Body of pancreas (tissue), 4 donors: ENCODE data around the gene LDLRAD4. TPM values are rescaled to one million over a fixed set of nuclear protein-coding genes. Genes with fewer than 3 reads are reported as not detected.

Experiments
- ATAC-seq: fragments of 150-250 bp; one replicate; pipeline ENCODE4 v1.9.1; 2016
- DNase-seq, 4 donors: peaks; one replicate each; pipeline ENCODE4 v3.0.0-alpha.2; 2019
- H3K27ac ChIP-seq, 4 donors: fragments of 200-600 bp; sonication (generic); 1 replicate in 3 of 4; 2 replicates in 1 of 4; pipeline versions ENCODE4 v1.5.1 to v1.6.1; 2016 to 2019; ENCODE audit warnings: mild to moderate bottlenecking in 1 of 4, mixed read lengths in 1 of 4, moderate library complexity in 1 of 4
- H3K27me3 ChIP-seq, 2 donors: fragments of 200-600 bp; sonication (generic); one replicate each; pipeline ENCODE4 v1.6.0; 2016; ENCODE audit warnings: mild to moderate bottlenecking in 1 of 2
- H3K36me3 ChIP-seq, 2 donors: fragments of 200-600 bp; sonication (generic); replicated peaks in 1 of 2; 2 replicates each; pipeline ENCODE4 v1.5.1; 2016; ENCODE audit warnings: low read depth in 2 of 2; ENCODE audit not compliant: insufficient read depth in 1 of 2
- H3K4me1 ChIP-seq: fragments of 200-600 bp; sonication (generic); one replicate; pipeline ENCODE4 v1.6.0; 2016
- H3K4me3 ChIP-seq, 2 donors: fragments of 200-600 bp; sonication (generic); 1 replicate in 1 of 2; 2 replicates in 1 of 2; pipeline ENCODE4 v1.5.1; 2016 to 2019
- H3K9me3 ChIP-seq, 3 donors: fragments of 200-600 bp; sonication (generic); 1 replicate in 2 of 3; 2 replicates in 1 of 3; pipeline ENCODE4 v1.5.1; 2016
- POLR2A ChIP-seq, 3 donors: fragments of 450-650 bp; IDR thresholded peaks; one replicate each; pipeline ENCODE4 v1.6.1; 2016; ENCODE audit warnings: antibody characterized with exemption in 3 of 3, mild to moderate bottlenecking in 2 of 3
- WGBS, 2 donors: methylation state at CpG; one replicate each; pipeline ENCODE4 v1.1.5; 2017; 5-methylcytosine and 5-hydroxymethylcytosine counted together
- intact Hi-C: fragments of 100-400 bp; cut with DNase I; formaldehyde crosslinking; loops from one replicate; pipeline ENCODE4 v1.15.1; 2023
- total RNA-seq, 2 donors: library from RNA; depleted of rRNA; stranded (reverse); fragments of >200 nt; gene quantifications; one replicate each; pipeline ENCODE4 v1.1.0, GENCODE V29; 2016
- TF ChIP-seq, protein P1 (sequence below), 7 experiments: fragments of 450-650 bp in 4 of 7; fragments of 200-600 bp in 3 of 7; sonication (generic) in 3 of 7; IDR thresholded peaks; one replicate each; pipeline ENCODE4 v1.5.1; 2016 to 2019; ENCODE audit warnings: antibody characterized with exemption in 7 of 7

LDLRAD4 gene
- total RNA-seq, 2 donors from 2014 or later: 8.6 to 35.9 TPM

DNA sequence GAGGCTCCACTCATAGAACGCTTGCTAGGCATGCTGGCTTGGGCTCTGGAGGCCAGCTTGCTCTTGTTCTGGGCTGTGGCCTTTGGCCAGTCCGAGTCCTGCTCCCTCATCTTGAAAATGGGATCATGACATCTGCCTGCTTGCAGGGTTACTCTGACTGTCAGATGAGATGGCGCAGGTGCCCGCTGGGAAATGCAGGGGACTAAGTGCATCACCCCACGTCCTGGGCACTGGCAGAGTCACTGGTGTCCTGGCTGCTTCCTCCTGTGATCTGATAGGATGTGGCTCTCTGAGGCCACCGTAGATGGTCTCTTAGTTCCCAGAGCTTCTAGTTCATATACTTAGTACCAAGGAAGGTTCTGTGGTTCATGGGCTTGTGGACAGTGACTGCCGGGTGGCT, 18.5 kb downstream of the LDLRAD4 start:
- intact Hi-C loops: no loop called here
- no peaks in the 10 kb centered on the region for H3K9me3 ChIP-seq
- H3K36me3 ChIP-seq: no peaks in the 10 kb centered on the region
- no peaks in the 10 kb centered on the region for H3K4me1 ChIP-seq
- TF ChIP-seq, protein P1, sequence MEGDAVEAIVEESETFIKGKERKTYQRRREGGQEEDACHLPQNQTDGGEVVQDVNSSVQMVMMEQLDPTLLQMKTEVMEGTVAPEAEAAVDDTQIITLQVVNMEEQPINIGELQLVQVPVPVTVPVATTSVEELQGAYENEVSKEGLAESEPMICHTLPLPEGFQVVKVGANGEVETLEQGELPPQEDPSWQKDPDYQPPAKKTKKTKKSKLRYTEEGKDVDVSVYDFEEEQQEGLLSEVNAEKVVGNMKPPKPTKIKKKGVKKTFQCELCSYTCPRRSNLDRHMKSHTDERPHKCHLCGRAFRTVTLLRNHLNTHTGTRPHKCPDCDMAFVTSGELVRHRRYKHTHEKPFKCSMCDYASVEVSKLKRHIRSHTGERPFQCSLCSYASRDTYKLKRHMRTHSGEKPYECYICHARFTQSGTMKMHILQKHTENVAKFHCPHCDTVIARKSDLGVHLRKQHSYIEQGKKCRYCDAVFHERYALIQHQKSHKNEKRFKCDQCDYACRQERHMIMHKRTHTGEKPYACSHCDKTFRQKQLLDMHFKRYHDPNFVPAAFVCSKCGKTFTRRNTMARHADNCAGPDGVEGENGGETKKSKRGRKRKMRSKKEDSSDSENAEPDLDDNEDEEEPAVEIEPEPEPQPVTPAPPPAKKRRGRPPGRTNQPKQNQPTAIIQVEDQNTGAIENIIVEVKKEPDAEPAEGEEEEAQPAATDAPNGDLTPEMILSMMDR (IDR thresholded peaks at IDR 0.05): no peak
- TF ChIP-seq POLR2A (IDR thresholded peaks at IDR 0.05): no peak
- DNase-seq (peak in 1 of 4 donors; percentile 0), ATAC-seq (no peak)
- 74 to 83% methylated on average over 6 to 7 of the region's 7 CpGs for WGBS, 2 donors
- H3K4me3 ChIP-seq: no peak overlapping the region
- H3K27me3 ChIP-seq: no peaks in the 10 kb centered on the region
- H3K27ac ChIP-seq: no peak overlapping the region

DNA sequence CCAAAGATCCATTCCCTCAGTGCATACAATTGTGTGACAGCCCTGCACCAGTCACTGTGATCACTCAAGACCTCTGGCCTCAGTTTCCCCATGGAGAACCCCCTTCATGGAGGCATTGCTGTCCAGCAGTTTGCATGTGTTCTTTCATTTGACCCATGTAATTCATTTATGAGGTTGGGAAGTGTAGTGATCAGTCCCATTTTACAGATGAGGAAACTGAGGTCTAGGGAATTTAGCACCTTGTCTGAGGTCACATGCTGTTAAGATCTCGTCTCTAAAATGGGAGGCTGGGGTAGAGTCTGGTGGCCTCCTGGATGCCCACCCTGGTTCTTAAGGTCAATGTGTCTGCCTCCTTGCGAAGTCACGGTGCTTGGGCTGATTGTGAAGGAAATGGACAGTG, 19.1 kb downstream of the LDLRAD4 start:
- intact Hi-C loops: no loop called here
- ATAC-seq (no peak), DNase-seq (peak in 1 of 4 donors; percentile 1)
- no peak overlapping the region for H3K4me3 ChIP-seq
- H3K9me3 ChIP-seq: no peaks in the 10 kb centered on the region
- WGBS, 2 donors: 60 to 92% methylated on average over 3 of the region's 3 CpGs
- no peaks in the 10 kb centered on the region for H3K36me3 ChIP-seq
- TF ChIP-seq, protein P1 (IDR thresholded peaks at IDR 0.05): no peak
- TF ChIP-seq POLR2A (IDR thresholded peaks at IDR 0.05): no peak
- no peaks in the 10 kb centered on the region for H3K4me1 ChIP-seq
- H3K27me3 ChIP-seq: no peaks in the 10 kb centered on the region
- H3K27ac ChIP-seq: no peak overlapping the region

DNA sequence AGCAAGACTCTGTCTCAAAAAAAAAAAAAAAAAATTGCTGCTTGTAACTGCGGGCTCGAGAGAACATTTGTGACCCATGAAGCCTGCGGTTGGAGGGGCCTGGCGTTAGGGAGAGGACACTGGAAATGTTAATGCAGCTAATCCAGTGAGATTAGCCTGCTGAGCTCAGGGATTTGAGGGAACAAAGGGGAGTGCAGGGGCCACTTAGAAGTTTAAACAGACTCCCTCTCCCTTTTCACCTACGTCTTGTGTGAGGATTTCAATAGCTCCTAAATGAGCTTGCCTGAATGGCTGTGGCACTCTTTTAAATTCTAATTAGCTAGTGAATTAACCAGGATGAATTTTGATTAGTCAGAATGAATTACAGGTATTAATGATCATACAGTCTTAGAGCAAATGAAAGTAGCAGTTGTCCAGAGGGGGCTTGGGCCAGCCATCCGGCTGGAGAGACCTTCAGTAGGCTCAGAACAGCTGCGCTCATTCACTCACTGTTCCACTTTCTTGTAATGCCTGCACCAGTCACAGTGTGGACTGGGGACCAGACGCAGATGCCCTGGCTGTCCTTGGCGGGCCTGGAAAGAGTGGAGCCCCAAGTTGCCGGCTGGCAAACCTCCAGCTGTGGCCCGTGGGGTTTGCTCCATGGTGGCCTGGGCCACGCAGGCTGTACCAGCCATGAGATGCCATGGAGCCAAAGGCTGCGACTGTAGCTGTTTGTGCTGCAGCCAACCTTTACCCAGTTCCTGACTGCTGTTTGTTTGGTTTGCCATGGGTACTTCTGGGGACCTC, 20.8 kb downstream of the LDLRAD4 start:
- 81 to 85% methylated on average over 13 of the region's 13 CpGs for WGBS, 2 donors

DNA sequence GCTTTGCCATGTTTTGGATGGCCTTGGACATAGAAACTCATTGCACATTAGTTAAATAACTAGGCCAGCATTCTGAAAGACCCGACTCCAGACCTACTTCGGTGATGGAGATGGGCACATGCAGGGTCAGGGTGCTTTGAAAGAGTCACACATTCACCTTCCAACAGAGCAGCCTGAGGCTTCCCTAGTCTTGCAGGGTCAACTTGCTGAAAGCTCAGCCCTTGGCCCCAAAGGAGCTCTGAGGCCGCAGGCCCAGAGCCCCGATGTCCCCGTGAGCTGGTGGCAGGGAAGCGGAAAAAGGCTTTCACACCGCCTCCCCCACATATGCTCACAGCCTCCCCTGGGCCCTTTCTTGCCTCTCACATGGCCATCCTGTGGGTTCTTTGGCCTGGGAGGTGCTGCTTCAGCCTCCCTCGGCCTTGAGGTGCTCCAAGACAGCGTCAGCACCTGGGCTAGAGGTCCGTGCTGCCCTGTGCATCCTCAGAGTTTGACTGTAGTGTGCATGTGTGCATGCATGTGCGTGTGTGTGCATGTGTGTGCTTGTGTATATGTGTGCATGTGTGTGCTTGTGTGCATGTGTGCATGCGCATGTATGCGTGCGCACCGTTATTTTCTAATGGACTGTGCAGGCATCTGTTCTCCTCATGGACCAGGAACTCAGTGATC, 21.6 kb downstream of the LDLRAD4 start:
- intact Hi-C loops: no loop called here
- TF ChIP-seq, protein P1 (IDR thresholded peaks at IDR 0.05): no peak
- TF ChIP-seq POLR2A (IDR thresholded peaks at IDR 0.05): no peak
- no peak overlapping the region for H3K4me3 ChIP-seq
- 93 to 94% methylated on average over 12 to 14 of the region's 15 CpGs for WGBS, 2 donors
- H3K27ac ChIP-seq: no peak overlapping the region
- ATAC-seq (no peak), DNase-seq (no peak)
- no peaks in the 10 kb centered on the region for H3K36me3 ChIP-seq
- no peaks in the 10 kb centered on the region for H3K4me1 ChIP-seq
- no peaks in the 10 kb centered on the region for H3K27me3 ChIP-seq
- no peaks in the 10 kb centered on the region for H3K9me3 ChIP-seq

More for the DNA sequence above, 20.8 kb downstream of the LDLRAD4 start:
- no peak for TF ChIP-seq POLR2A (IDR thresholded peaks at IDR 0.05)
- TF ChIP-seq, protein P1 (IDR thresholded peaks at IDR 0.05): no peak
- H3K9me3 ChIP-seq: no peaks in the 10 kb centered on the region
- no peaks in the 10 kb centered on the region for H3K27me3 ChIP-seq
- no peak overlapping the region for H3K27ac ChIP-seq
- ATAC-seq (no peak), DNase-seq (peak in 1 of 4 donors; percentile 7)
- no peak overlapping the region for H3K4me3 ChIP-seq
- no peaks in the 10 kb centered on the region for H3K4me1 ChIP-seq
- intact Hi-C loops: no loop called here
- H3K36me3 ChIP-seq: no peaks in the 10 kb centered on the region
